WTC11 (cell line): Measurements from ENCODE around the gene PRKRIP1. TPM values are rescaled to one million over a fixed set of nuclear protein-coding genes. Genes with fewer than 3 reads are reported as not detected.
A peak's percentile ranks its signal among the peaks of the same experiment; 100 is the strongest.

Source experiments
- ATAC-seq: fragments of 200-7000 bp; cut with Tn5 transposase; 2 replicates; pipeline ENCODE4 v1.10.0; 2021; ENCODE audit warnings: mild to moderate bottlenecking, moderate library complexity
- CTCF ChIA-PET: fragments of 300-600 bp; sonication (Branson Sonifier 250); formaldehyde crosslinking; loops from one replicate; lab custom pipeline; 2021; ENCODE audit warnings: antibody characterized with exemption; lab: Charles Lee
- POLR2A ChIA-PET: fragments of 350-600 bp; sonication (Branson Sonifier 250); formaldehyde crosslinking; loops from one replicate; lab custom pipeline; 2021; ENCODE audit warnings: antibody characterized with exemption; lab: Charles Lee
- DNase-seq: peaks from one replicate; pipeline ENCODE4 v3.0.0; 2021; ENCODE audit warnings: low spot score
- H3K27ac Mint-ChIP-seq: 2 replicates; pipeline ENCODE4 v1.8.0; 2021; ENCODE audit warnings: mixed read lengths
- H3K27me3 Mint-ChIP-seq: 2 replicates; pipeline ENCODE4 v1.8.0; 2021; ENCODE audit warnings: low read depth, mild to moderate bottlenecking, moderate library complexity, mixed read lengths
- H3K36me3 Mint-ChIP-seq: 2 replicates; pipeline ENCODE4 v1.8.0; 2021; ENCODE audit warnings: mixed read lengths
- H3K4me1 Mint-ChIP-seq: 2 replicates; pipeline ENCODE4 v1.8.0; 2022; ENCODE audit warnings: mixed read lengths
- H3K4me3 Mint-ChIP-seq: 2 replicates; pipeline ENCODE4 v1.8.0; 2021; ENCODE audit warnings: mild to moderate bottlenecking, moderate library complexity, mixed read lengths
- H3K9me3 Mint-ChIP-seq: 2 replicates; pipeline ENCODE4 v1.8.0; 2021; ENCODE audit warnings: mixed read lengths
- AR ChIP-seq: fragments of 250-450 bp; sonication (Bioruptor Pico); IDR thresholded peaks from 2 replicates; pipeline ENCODE4 v1.9.0; 2021; ENCODE audit warnings: mild to moderate bottlenecking
- ATF1 ChIP-seq: sonication (generic); formaldehyde crosslinking; IDR thresholded peaks from 2 replicates; pipeline ENCODE4 v1.8.1; 2023; ENCODE audit warnings: mild to moderate bottlenecking, moderate library complexity, missing genetic modification reagents
- CBFB ChIP-seq: sonication (generic); formaldehyde crosslinking; IDR thresholded peaks from 2 replicates; pipeline ENCODE4 v1.8.1; 2022; ENCODE audit warnings: mild to moderate bottlenecking, low read depth, missing genetic modification reagents
- GABPB1 ChIP-seq: sonication (generic); formaldehyde crosslinking; IDR thresholded peaks from 2 replicates; pipeline ENCODE4 v1.8.1; 2023; ENCODE audit warnings: mild to moderate bottlenecking, missing genetic modification reagents
- HMGXB4 ChIP-seq: sonication (generic); formaldehyde crosslinking; IDR thresholded peaks from 2 replicates; pipeline ENCODE4 v1.8.1; 2023; ENCODE audit warnings: mild to moderate bottlenecking, moderate library complexity, missing genetic modification reagents
- IRF2 ChIP-seq: sonication (generic); formaldehyde crosslinking; IDR thresholded peaks from 2 replicates; pipeline ENCODE4 v1.8.0; 2022; ENCODE audit warnings: low read depth, missing genetic modification reagents, borderline replicate concordance
- JUN ChIP-seq: sonication (generic); formaldehyde crosslinking; IDR thresholded peaks from 2 replicates; pipeline ENCODE4 v1.8.0; 2023; ENCODE audit warnings: mild to moderate bottlenecking, missing genetic modification reagents
- KAT7 ChIP-seq: sonication (generic); formaldehyde crosslinking; IDR thresholded peaks from 2 replicates; pipeline ENCODE4 v1.8.1; 2023; ENCODE audit warnings: missing genetic modification reagents, mild to moderate bottlenecking, borderline replicate concordance
- MLX ChIP-seq: sonication (generic); formaldehyde crosslinking; IDR thresholded peaks from 2 replicates; pipeline ENCODE4 v1.8.1; 2023; ENCODE audit warnings: mild to moderate bottlenecking, missing genetic modification reagents, moderate library complexity
- NFATC4 ChIP-seq: fragments of 250-450 bp; sonication (Bioruptor Pico); IDR thresholded peaks from 2 replicates; pipeline ENCODE4 v1.9.0; 2021; ENCODE audit warnings: mild to moderate bottlenecking
- RORB ChIP-seq: fragments of 250-450 bp; sonication (Bioruptor Pico); IDR thresholded peaks from 2 replicates; pipeline ENCODE4 v1.9.0; 2021; ENCODE audit warnings: mild to moderate bottlenecking
- ZNF121 ChIP-seq: sonication (generic); formaldehyde crosslinking; IDR thresholded peaks from 2 replicates; pipeline ENCODE4 v1.8.0; 2023; ENCODE audit warnings: missing genetic modification reagents
- ZNF416 ChIP-seq: fragments of 250-450 bp; sonication (Bioruptor Pico); IDR thresholded peaks from 2 replicates; pipeline ENCODE4 v1.9.0; 2021; ENCODE audit warnings: mild to moderate bottlenecking, inconsistent platforms
- ZNF425 ChIP-seq: fragments of 250-450 bp; sonication (Bioruptor Pico); conservative IDR thresholded peaks from 2 replicates; pipeline ENCODE4 v1.9.0; 2021; ENCODE audit warnings: mild to moderate bottlenecking
- ZNF532 ChIP-seq: fragments of 250-450 bp; sonication (Bioruptor Pico); IDR thresholded peaks from 2 replicates; pipeline ENCODE4 v1.9.0; 2021; ENCODE audit warnings: mild to moderate bottlenecking, borderline replicate concordance
- total RNA-seq: library from RNA; stranded (reverse); gene quantifications from 3 replicates; pipeline ENCODE4 v1.2.3, GENCODE V29; 2021
- TF ChIP-seq, protein P1 (sequence below): sonication (generic); formaldehyde crosslinking; IDR thresholded peaks from 2 replicates; pipeline ENCODE4 v1.8.1; 2022; ENCODE audit warnings: missing genetic modification reagents, borderline replicate concordance
- TF ChIP-seq, protein P2 (sequence below): fragments of 200-600 bp; IDR thresholded peaks from 2 replicates; pipeline ENCODE4 v1.8.0; 2022; ENCODE audit warnings: antibody characterized with exemption

Gene PRKRIP1
- total RNA-seq, 1 experiment from 2014 or later = 27.5 TPM

DNA sequence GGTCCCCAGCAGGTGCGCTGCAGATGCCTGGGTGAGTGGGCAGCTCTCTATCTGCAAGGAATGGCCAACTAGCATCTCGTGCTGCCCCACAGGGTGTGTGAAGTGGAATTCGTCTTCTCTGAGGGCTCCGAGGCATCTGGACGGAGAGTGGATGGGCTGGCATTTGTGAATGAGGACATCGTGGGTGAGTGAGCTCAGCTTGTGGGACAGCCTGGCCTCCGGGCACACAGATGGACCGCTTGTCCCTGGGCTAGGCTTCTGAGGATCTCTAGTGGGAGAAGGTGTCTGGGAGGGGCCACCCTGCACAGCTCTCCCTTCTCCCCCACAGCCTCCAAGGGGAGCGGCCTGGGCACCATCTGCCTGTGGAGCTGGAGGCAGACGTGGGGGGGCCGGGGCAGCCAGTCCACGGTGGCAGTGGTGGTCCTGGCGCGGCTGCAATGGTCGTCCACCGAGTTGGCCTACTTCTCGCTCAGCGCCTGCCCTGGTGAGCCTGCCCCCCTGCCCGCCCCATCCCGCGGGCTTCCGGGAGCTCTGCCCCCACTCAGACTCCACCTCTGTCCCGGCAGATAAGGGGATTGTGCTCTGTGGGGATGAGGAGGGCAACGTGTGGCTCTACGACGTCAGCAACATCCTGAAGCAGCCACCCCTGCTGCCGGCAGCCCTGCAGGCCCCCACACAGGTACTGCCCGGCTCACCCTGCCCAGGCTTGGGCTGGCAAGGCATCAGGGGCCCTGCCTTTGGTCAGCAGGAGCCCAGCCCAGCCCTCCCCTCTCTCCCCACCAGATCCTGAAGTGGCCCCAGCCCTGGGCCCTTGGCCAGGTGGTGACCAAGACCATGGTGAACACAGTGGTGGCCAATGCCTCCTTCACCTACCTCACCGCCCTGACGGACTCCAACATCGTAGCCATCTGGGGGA is 76.2 kb downstream of the PRKRIP1 start (continued):
- no peak for TF ChIP-seq HMGXB4 (CRISPR knock-in tag)
- TF ChIP-seq ZNF416 = no peak
- no peak for TF ChIP-seq JUN (CRISPR knock-in tag)
- TF ChIP-seq ZNF425 = no peak
- TF ChIP-seq ATF1 (CRISPR knock-in tag) = no peak
- no peak for TF ChIP-seq ZNF121 (CRISPR knock-in tag)
- TF ChIP-seq MLX (CRISPR knock-in tag) = no peak
- no peak for TF ChIP-seq RORB (CRISPR knock-in tag)
- TF ChIP-seq NFATC4 (CRISPR knock-in tag) = no peak
- TF ChIP-seq IRF2 = no peak
- TF ChIP-seq KAT7 = no peak

GRCh38 chr7:102473271-102473991 is 77.3 kb downstream of the PRKRIP1 start:
- peaks cover 3% of the 10 kb centered on the region; the same call in 1 of the 2 replicates for H3K36me3 Mint-ChIP-seq
- peak; percentile 4 for DNase-seq

More at GRCh38 chr7:102473271-102473991, 77.3 kb downstream of the PRKRIP1 start:
- Mint-ChIP-seq H3K27ac (no peak overlapping the region), H3K27me3 (no peaks in the 10 kb centered on the region), H3K4me3 (no peak overlapping the region), H3K4me1 (no peaks in the 10 kb centered on the region), H3K9me3 (no peaks in the 10 kb centered on the region)
- TF ChIP-seq, protein P1, sequence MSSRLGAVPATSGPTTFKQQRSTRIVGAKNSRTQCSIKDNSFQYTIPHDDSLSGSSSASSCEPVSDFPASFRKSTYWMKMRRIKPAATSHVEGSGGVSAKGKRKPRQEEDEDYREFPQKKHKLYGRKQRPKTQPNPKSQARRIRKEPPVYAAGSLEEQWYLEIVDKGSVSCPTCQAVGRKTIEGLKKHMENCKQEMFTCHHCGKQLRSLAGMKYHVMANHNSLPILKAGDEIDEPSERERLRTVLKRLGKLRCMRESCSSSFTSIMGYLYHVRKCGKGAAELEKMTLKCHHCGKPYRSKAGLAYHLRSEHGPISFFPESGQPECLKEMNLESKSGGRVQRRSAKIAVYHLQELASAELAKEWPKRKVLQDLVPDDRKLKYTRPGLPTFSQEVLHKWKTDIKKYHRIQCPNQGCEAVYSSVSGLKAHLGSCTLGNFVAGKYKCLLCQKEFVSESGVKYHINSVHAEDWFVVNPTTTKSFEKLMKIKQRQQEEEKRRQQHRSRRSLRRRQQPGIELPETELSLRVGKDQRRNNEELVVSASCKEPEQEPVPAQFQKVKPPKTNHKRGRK = no peak
- no peak for TF ChIP-seq ZNF532 (CRISPR knock-in tag)
- TF ChIP-seq AR (CRISPR knock-in tag) = no peak
- no peak for TF ChIP-seq CBFB (CRISPR knock-in tag)
- TF ChIP-seq, protein P2, sequence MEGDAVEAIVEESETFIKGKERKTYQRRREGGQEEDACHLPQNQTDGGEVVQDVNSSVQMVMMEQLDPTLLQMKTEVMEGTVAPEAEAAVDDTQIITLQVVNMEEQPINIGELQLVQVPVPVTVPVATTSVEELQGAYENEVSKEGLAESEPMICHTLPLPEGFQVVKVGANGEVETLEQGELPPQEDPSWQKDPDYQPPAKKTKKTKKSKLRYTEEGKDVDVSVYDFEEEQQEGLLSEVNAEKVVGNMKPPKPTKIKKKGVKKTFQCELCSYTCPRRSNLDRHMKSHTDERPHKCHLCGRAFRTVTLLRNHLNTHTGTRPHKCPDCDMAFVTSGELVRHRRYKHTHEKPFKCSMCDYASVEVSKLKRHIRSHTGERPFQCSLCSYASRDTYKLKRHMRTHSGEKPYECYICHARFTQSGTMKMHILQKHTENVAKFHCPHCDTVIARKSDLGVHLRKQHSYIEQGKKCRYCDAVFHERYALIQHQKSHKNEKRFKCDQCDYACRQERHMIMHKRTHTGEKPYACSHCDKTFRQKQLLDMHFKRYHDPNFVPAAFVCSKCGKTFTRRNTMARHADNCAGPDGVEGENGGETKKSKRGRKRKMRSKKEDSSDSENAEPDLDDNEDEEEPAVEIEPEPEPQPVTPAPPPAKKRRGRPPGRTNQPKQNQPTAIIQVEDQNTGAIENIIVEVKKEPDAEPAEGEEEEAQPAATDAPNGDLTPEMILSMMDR = no peak
- no peak for TF ChIP-seq GABPB1 (CRISPR knock-in tag)
- ATAC-seq = no peak
- POLR2A ChIA-PET = no interaction called here
- CTCF ChIA-PET = no interaction called here
